Right atrium auricular region (tissue), 2 donors: ENCODE data around the gene ADAM33. TPM values are rescaled to one million over a fixed set of nuclear protein-coding genes. Genes with fewer than 3 reads are reported as not detected.

Source experiments
- DNase-seq: peaks from one replicate; pipeline ENCODE4 v3.0.0-alpha.2; 2019; ENCODE audit warnings: low spot score
- H3K27ac ChIP-seq, 2 donors: fragments of 200-600 bp; sonication (generic); 1 replicate in 1 of 2; 2 replicates in 1 of 2; pipeline ENCODE4 v1.5.1; 2016 to 2019
- H3K27me3 ChIP-seq, 2 donors: fragments of 200-600 bp; sonication (generic); one replicate each; pipeline versions ENCODE4 v1.5.1 to v1.6.0; 2017 to 2019
- H3K36me3 ChIP-seq: fragments of 200-600 bp; sonication (generic); one replicate; pipeline ENCODE4 v1.5.1; 2016
- H3K4me1 ChIP-seq, 2 donors: fragments of 200-600 bp; sonication (generic); one replicate each; pipeline versions ENCODE4 v1.5.1 to v1.6.0; 2017 to 2019
- H3K4me3 ChIP-seq, 2 donors: fragments of 200-600 bp; sonication (generic); 1 replicate in 1 of 2; 2 replicates in 1 of 2; pipeline ENCODE4 v1.5.1; 2017 to 2019; ENCODE audit warnings: mild to moderate bottlenecking in 1 of 2, moderate library complexity in 1 of 2
- H3K9me3 ChIP-seq, 2 donors: fragments of 200-600 bp; sonication (generic); one replicate each; pipeline ENCODE4 v1.5.1; 2019
- total RNA-seq, 2 donors: library from RNA; depleted of rRNA; stranded (reverse); fragments of >200 nt; gene quantifications; one replicate each; pipeline ENCODE4 v1.1.0, GENCODE V29; 2016
- TF ChIP-seq, protein P1 (sequence below), 2 donors: fragments of 200-600 bp; sonication (generic); IDR thresholded peaks; one replicate each; pipeline ENCODE4 v1.5.1; 2019; ENCODE audit warnings: antibody characterized with exemption in 2 of 2

Gene ADAM33
- total RNA-seq, 2 donors from 2014 or later, result 9.7 to 13.8 TPM

DNA sequence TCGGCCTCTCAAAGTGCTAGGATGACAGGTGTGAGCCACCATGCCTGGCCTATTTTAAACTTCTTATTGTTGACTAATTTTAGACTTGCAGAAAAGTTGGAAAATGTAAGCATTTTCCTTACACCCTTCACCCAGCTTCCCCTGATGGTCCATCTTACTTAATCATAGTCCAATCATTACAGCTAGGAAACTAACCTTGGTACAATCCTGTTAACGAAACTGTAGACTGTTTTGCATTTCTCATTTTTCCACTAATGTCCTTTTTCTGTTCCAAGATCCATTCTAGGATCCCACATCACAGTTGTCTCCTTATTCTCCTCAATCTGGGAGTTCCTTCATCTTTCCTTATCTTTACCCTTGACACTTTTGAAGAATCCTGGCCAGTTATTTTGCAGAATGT lies 18.0 kb downstream of the ADAM33 start:
- H3K4me1 ChIP-seq, result peaks cover 0 to 10% of the 10 kb centered on the region in 2 donors
- TF ChIP-seq, protein P1, sequence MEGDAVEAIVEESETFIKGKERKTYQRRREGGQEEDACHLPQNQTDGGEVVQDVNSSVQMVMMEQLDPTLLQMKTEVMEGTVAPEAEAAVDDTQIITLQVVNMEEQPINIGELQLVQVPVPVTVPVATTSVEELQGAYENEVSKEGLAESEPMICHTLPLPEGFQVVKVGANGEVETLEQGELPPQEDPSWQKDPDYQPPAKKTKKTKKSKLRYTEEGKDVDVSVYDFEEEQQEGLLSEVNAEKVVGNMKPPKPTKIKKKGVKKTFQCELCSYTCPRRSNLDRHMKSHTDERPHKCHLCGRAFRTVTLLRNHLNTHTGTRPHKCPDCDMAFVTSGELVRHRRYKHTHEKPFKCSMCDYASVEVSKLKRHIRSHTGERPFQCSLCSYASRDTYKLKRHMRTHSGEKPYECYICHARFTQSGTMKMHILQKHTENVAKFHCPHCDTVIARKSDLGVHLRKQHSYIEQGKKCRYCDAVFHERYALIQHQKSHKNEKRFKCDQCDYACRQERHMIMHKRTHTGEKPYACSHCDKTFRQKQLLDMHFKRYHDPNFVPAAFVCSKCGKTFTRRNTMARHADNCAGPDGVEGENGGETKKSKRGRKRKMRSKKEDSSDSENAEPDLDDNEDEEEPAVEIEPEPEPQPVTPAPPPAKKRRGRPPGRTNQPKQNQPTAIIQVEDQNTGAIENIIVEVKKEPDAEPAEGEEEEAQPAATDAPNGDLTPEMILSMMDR (IDR thresholded peaks at IDR 0.05), result no peak
- H3K27ac ChIP-seq, result no peak overlapping the region
- no peaks in the 10 kb centered on the region for H3K36me3 ChIP-seq
- no peaks in the 10 kb centered on the region for H3K9me3 ChIP-seq
- no peak overlapping the region for H3K4me3 ChIP-seq
- H3K27me3 ChIP-seq, result peaks cover 0 to 14% of the 10 kb centered on the region in 2 donors
- no peak for DNase-seq

DNA sequence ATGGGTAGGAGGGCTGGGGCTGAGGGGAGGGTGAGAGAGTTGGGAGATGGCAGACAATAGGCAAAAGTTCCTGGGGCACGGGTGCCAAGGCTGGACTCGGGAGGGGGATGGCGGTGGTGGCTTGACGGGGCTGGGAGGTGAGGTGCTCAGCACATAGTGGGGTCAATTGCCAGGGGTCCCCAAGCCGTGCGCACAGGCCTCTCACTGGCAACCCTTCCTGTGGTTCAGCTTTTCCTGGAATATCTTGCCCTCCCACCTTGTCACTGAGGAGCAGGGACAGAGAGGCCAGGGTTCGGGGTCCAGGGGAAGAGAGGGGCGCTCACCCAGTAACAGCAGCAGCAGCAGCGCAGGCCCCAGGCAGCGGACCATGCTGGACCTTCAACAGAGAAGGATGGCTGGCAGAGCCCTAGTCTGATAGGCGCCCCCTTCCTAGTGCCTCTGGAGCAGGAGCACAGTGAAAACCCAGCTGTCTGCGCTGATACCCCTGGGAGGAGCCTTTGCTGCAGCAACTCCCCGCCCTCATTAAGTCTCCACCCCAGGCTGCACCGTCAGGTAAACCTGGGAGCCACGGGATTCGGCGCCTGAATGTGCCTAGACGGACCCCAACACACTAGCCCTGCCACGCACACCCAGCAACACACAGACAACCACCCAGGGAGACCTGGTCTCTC lies 18.6 kb downstream of the ADAM33 start, which contains the start of gene GFRA4:
TSS of gene GFRA4 (minus strand) at position 369 of the 671 bp plus-strand sequence. CDS start at position 369, 0 bp downstream.
- peaks cover 0 to 10% of the 10 kb centered on the region in 2 donors for H3K4me1 ChIP-seq
- H3K27me3 ChIP-seq, result peaks cover 0 to 14% of the 10 kb centered on the region in 2 donors
- no peaks in the 10 kb centered on the region for H3K36me3 ChIP-seq
- H3K9me3 ChIP-seq, result no peaks in the 10 kb centered on the region
- no peak within 1 kb of the TSS for H3K27ac ChIP-seq
- DNase-seq, result no peak
- TF ChIP-seq, protein P1 (IDR thresholded peaks at IDR 0.05), result no peak
- H3K4me3 ChIP-seq, result no peak within 1 kb of the TSS

DNA sequence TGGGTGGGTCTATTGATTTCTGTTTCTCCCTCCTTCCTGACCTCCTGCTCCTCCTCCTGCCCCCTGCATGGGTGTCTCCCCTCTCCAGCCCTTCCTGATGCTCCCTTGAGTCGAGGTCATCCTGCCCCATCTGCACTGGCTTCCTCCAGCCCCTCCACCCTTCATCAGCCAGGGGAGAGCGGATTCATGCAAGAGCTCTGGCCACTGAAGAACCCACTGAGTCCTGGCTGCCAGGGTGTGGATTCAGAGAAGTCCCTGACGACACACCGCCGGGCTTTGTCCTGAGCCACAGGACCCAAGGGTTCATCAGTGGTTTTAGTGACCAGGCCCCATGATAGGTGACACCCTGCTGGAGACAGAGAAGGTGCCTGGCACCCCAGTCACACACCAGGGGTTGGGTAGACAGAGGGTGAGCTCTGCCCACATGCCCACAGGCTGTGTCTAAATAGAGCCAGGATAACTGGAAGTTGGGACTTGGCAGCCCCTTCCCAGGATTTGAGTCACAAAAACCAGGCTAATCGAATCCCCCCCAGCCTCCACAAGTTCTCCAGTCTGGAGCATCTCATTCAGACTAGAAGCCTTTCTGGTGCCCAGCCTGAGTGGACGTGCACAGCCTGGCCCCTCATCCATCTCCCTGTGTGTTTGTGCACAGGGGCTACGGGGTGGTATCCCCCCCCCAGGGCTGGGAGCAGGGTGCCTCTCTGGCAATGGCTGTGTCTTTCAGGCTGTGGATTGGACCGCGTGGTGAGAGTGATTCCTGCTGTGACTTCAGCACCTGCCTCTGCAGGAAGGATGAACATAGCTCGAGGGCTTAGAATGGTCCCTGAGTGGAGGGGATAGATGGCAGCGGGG lies 19.8 kb downstream of the ADAM33 start:
- peaks cover 0 to 14% of the 10 kb centered on the region in 2 donors for H3K27me3 ChIP-seq

DNA sequence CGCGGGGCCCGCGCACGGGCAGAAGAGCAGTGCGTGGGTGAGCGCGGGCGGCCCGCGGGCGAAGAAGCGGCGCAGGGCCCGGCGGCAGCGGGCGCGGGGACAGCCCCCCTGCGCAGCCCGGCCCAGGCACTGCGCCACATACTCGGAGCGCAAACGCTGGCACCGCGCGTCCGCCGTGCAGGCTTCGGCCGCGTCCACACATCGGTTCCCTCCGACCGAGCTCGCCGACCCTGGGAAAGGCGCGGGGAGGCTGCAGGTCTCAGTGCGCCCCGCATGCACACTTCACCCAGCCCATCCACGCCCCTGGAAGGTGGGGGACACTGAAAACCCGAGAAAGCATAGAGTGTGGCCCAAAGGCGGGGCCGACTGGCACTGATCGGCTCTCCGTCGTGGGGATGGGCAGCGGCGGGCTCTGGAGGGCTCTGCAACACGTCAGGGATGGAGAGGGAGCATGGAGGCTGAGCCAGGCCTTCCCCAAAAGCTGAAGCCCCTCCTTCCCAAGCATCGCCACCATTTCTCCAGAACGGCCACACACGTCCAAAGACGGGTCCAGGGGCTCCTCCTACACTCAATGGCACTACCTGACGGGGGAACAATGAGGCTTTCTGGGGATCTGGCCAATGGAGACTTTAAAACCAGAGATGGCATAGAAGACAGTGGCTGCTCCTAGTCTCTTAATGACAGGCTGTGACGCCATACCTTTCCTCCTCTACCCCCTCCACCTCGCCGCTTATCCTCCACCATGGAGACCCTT lies 20.6 kb downstream of the ADAM33 start:
- no peak for DNase-seq
- TF ChIP-seq, protein P1 (IDR thresholded peaks at IDR 0.05), result no peak
- no peaks in the 10 kb centered on the region for H3K36me3 ChIP-seq
- H3K4me3 ChIP-seq, result no peak overlapping the region
- no peaks in the 10 kb centered on the region for H3K9me3 ChIP-seq
- no peak overlapping the region for H3K27ac ChIP-seq
- H3K4me1 ChIP-seq, result peaks cover 0 to 10% of the 10 kb centered on the region in 2 donors
- H3K27me3 ChIP-seq, result peaks cover 0 to 14% of the 10 kb centered on the region in 2 donors

More for the DNA sequence above, 19.8 kb downstream of the ADAM33 start:
- Histone ChIP-seq H3K27ac (no peak overlapping the region), H3K4me3 (no peak overlapping the region), H3K9me3 (no peaks in the 10 kb centered on the region), H3K4me1 (peaks cover 0 to 10% of the 10 kb centered on the region in 2 donors), H3K36me3 (no peaks in the 10 kb centered on the region)
- TF ChIP-seq, protein P1 (IDR thresholded peaks at IDR 0.05), result no peak
- DNase-seq, result no peak

DNA sequence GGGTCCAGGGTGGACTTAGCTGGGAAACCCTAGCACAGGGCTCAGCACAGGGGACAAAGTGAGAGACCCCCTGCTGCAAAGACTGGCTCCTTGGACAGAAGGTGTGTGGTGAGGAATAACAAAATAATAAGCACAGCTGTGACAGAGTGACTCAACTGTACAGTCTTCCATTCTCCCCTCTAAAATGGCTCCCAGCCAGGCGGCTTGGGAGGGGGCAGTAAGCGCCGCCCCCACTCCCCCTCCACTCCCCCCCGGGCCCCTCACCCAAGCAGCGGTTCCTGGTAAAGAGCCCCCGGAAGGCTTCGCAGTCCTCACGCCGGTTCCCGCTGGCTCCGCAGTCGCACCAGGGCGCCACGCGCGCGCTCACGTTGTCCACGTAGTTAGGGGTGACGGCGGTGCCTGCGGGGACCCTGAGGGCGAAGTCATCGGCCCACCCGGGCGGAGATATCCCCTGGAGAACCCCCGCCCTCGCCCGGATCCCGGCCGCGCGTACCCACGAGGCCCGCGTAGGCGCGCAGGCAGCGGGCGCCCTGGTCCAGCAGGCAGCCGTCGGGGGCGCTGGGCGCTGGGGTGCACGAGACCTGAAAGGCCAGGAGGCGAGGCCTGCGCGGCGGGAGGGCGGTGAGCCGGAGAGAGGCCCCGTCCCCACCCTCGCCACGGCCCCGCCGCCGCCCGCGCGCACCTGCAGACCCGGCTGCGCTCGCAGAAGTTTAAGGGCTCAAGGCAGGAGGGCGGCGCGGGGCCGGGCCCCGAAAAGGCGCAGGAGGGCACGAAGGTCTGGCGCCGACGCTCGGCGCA lies 21.3 kb downstream of the ADAM33 start:
- H3K4me3 ChIP-seq, result no peak overlapping the region
- H3K9me3 ChIP-seq, result no peaks in the 10 kb centered on the region
- peaks cover 0 to 10% of the 10 kb centered on the region in 2 donors for H3K4me1 ChIP-seq
- H3K36me3 ChIP-seq, result no peaks in the 10 kb centered on the region
- no peak overlapping the region for H3K27ac ChIP-seq
- TF ChIP-seq, protein P1 (IDR thresholded peaks at IDR 0.05), result no peak
- DNase-seq, result no peak
- peaks cover 0 to 14% of the 10 kb centered on the region in 2 donors for H3K27me3 ChIP-seq
